Hematopoietic multipotent progenitor cell treated with erythropoietin and hydrocortisone succinate and interleukin-3 and kit ligand, for 17 days (in vitro differentiated cells): ENCODE data around the gene HBD.

Source experiments
- DNase-seq: peaks from one replicate; pipeline ENCODE4 v3.0.0-alpha.2; 2015; ENCODE audit warnings: low spot score

Gene HBD

GRCh38 chr11:5234381-5234834 is at the start of gene HBD:
Gene HBD (minus strand): TSS chr11:5234483. CDS start chr11:5234433, 50 bp downstream.
- peak; percentile 86 for DNase-seq

GRCh38 chr11:5283882-5284281 is 49.6 kb upstream of the HBD start:
- DNase-seq, result no peak

DNA sequence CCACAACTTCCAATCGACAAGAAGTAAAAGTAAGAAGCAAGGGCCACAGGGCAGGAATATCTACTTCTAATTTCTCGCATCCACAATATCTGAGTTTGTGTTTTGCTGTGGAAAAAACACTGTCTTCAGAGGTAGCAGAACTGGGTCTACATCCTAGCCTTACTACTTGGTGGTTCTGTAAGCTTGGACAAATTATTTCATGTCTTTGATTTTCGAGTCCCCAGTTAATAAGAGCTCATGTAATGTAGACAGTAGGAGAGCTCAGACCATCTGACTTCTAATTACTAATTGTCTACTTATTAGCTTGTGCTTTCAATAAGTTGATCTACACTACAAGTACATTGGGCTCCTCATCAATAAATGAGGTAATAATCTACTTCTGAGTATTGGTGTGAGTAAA is 48.8 kb upstream of the HBD start:
- DNase-seq, result peak; percentile 80

DNA sequence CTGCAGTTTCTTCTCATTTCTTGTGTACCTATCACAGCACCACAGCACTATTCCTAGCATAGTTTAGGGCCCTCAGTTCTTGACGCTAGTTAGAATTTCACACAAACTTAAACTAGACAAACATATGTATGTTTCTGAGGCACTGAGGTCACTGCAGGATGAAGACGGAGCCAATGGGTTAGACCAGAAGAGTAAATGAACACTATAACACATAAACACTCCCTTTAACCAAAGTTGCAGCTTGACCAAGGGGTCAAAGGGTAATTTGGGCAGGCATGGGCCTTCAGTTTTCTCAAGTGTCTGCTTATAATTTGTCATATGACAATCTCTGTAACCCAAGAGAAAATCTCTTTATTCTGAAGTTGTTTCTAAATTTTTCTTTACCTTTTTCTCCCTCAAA is 48.3 kb upstream of the HBD start:
- DNase-seq, result peak; percentile 72

- DNase-seq, result peak; percentile 85
These were observed 47.3 kb upstream of the HBD start for GRCh38 chr11:5281596-5281995.

- peak; percentile 100 for DNase-seq
These were observed 46.4 kb upstream of the HBD start for GRCh38 chr11:5280582-5281102.

- DNase-seq, result peak; percentile 82
These were observed 45.3 kb upstream of the HBD start for GRCh38 chr11:5279471-5280090.

- peak; percentile 83 for DNase-seq
These were observed 43.6 kb upstream of the HBD start for GRCh38 chr11:5277807-5278382.

GRCh38 chr11:5276697-5277096 is 42.4 kb upstream of the HBD start:
- DNase-seq, result peak; percentile 81

GRCh38 chr11:5275369-5276110 is 41.3 kb upstream of the HBD start:
- peak; percentile 95 for DNase-seq

DNA sequence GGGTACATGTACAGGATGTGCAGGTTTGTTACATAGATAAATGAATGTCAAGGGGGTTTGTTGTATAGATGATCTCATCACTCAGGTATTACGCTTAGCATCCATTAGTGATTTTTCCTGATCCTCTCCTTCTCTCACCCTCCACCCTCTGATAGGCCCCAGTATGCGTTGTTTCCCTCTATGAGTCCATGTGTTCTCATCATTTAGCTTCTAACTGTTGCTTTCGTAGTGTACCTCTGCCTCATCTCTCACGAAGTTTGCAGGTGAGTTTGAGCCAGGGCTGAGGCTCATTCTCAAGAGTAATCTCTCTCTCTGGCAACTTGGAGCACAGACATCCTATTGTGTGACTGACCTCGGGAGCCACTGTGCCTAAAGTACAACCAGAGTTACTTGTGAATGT is 40.1 kb upstream of the HBD start:
- peak; percentile 74 for DNase-seq

- peak; percentile 49 for DNase-seq
These were observed 38.2 kb upstream of the HBD start for GRCh38 chr11:5272395-5273017.

- no peak for DNase-seq
These were observed 35.4 kb upstream of the HBD start, which contains the start of gene HBE1 for GRCh38 chr11:5269715-5270147. Gene HBE1 (minus strand): TSS chr11:5269945. CDS start chr11:5269890, 55 bp downstream.

DNA sequence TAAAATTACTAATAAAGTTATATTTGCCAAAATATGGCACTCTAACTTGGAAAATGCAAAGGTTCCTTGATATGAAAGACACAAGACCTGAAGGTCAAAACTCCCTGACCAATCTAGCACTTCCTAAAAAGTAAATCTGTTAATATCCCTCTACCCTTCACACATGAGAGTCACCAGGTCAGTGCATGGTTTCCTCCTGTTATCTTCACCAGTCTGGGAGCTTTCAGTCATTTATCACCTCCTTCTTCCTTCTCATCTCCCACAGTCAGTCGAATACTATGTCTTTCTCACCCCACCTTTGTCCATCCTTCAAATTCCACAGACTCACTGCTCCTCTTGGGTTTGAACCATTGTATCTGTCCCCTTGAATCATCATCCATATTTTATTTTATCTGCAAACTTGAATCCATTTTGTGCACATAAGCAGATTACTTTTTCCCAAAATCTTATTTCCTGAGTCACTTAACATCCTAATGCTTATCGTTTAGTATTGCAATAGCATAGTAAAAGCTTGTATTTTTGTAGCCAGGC is 32.8 kb upstream of the HBD start:
- DNase-seq, result no peak

DNA sequence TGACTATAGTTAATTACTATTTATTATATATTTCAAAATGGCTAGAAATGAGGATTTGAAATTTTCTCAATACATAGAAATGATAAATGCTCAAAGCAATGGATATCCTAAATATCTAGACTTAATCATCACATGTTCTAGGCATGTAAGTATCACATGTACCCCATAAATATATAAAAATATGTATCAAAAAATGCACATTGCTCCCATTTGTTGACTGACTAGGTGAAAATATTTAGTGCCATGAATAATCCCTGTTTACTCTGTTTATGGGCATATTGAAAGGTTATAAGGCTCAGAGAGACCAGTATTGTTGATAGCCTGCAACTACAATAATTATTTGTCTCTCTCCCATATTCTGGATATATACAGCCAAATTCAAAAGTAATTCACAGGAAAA is 32.3 kb upstream of the HBD start:
- DNase-seq, result no peak

GRCh38 chr11:5265832-5266231 is 31.5 kb upstream of the HBD start:
- DNase-seq, result no peak

DNA sequence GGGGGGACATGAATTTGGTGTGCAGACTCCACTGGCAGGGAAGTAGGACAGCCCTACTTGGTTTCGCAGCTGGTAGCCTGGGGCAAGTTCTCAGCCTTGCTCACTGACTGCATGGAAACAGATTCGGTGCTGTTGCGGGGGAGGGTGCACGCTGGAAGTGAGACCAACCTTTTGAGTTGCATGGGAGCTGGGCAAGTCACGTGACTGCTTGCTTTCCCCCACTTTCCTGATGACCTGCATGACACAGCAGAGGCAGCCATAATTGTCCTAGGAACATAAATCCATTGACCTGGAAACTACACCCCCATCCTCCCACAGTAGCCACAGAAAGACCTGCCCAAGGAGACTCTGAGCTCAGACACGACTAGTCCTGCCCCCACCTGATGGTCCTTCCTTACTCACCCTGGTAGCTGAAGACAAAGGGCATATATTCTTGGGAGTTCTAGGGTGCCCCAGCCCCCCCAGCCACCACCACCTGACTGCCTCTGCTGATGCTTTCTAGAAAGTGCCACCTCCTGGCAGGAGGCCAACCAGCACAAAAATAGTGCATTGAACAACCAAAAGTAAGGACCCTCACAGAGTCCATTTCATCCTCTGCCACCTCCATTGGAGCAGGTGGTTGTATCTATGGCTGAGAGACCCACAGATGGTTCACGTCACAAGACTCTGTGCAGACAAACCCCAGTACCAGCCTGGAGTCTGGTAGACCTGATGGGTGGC is 24.4 kb upstream of the HBD start:
- DNase-seq, result no peak

DNA sequence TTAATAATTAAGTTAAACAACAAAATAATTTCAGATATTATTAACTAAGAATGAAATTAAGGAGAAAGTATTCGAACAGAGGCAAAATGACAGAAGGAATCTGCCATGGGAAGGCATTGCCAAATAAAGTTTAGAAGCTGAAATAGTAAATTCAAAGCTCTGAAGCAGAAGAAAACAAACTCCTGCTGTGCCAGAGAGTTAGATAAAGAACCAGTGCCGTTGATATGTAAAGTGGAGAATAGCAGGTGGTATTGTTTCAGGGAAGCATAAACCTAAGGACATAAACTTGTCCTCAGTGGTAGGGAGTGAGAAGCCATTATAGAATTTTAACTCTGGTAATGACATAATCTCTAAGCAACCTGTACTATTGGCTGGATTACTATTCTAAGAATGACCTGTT is 23.0 kb upstream of the HBD start:
- peak; percentile 18 for DNase-seq

DNA sequence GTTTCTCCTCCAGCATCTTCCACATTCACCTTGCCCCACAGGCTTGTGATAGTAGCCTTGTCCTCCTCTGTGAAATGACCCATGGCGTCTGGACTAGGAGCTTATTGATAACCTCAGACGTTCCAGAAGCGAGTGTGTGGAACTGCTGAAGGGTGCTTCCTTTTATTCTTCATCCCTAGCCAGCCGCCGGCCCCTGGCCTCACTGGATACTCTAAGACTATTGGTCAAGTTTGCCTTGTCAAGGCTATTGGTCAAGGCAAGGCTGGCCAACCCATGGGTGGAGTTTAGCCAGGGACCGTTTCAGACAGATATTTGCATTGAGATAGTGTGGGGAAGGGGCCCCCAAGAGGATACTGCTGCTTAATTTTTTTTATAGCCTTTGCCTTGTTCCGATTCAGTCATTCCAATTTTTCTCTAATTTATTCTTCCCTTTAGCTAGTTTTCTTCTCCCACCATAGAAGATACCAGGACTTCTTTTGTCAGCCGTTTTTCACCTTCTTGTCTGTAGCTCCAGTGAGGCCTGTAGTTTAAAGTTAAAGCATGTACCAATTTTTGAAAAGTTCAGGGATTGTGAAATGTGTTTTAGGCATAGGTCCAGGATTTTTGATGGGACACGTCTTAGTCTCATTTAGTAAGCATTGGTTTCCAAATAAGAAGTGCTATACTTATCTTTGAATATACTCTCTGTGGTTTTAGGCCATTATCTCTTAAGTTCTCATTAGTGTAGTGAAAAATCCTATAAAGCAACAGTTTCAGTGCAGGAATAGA is 20.5 kb upstream of the HBD start, which contains the start of gene HBG2:
HBG2 (minus strand) TSS at position 136 of the 768 bp plus-strand sequence; CDS start at position 83, 53 bp downstream.
- DNase-seq, result peak; percentile 70

GRCh38 chr11:5254023-5254422 is 19.7 kb upstream of the HBD start:
- DNase-seq, result peak; percentile 79

- peak; percentile 61 for DNase-seq
These were observed 19.2 kb upstream of the HBD start for GRCh38 chr11:5253440-5253839.
